Brain microvascular endothelial cell (primary cell): ENCODE data around the gene LYZL6.

Experiments
- DNase-seq: peaks from one replicate; pipeline ENCODE4 v3.0.0-alpha.2; 2020
- H3K27ac ChIP-seq: fragments of 250-450 bp; sonication (Bioruptor Pico); 2 replicates; pipeline ENCODE4 v1.5.1; 2020; ENCODE audit warnings: mild to moderate bottlenecking, moderate library complexity
- H3K27me3 ChIP-seq: fragments of 250-450 bp; sonication (Bioruptor Pico); replicated peaks from 2 replicates; pipeline ENCODE4 v1.5.1; 2020; ENCODE audit warnings: mild to moderate bottlenecking
- H3K36me3 ChIP-seq: fragments of 250-450 bp; sonication (Bioruptor Pico); replicated peaks from 2 replicates; pipeline ENCODE4 v1.5.1; 2020; ENCODE audit warnings: mild to moderate bottlenecking
- H3K4me3 ChIP-seq: 2 replicates; pipeline ENCODE4 v1.5.1; 2011; ENCODE audit warnings: low read depth, mild to moderate bottlenecking, control low read depth, low read length, moderate library complexity
- CTCF ChIP-seq: IDR thresholded peaks from 2 replicates; pipeline ENCODE4 v1.5.1; 2011; ENCODE audit warnings: low read depth, mild to moderate bottlenecking, moderate library complexity, low read length, control low read depth, inconsistent platforms; ENCODE audit errors: missing control alignments
- in situ Hi-C: cut with HindIII; loops from 2 replicates; pipeline ENCODE4 v1.10.0; 2017; ENCODE audit warnings: low sequenced_read_pairs, low pct_ligation_motif_present

Gene LYZL6

GRCh38 chr17:35968520-35969054, 25.1 kb upstream of the LYZL6 start:
- Histone ChIP-seq H3K27me3 (no peaks in the 10 kb centered on the region), H3K27ac (no peak overlapping the region), H3K4me3 (no peak overlapping the region), H3K36me3 (no peaks in the 10 kb centered on the region)
- no peak for TF ChIP-seq CTCF
- DNase-seq = no peak
- in situ Hi-C loops = no loop called here

GRCh38 chr17:35965272-35965671, 21.8 kb upstream of the LYZL6 start:
- TF ChIP-seq CTCF = no peak
- in situ Hi-C loops = no loop called here
- no peaks in the 10 kb centered on the region for H3K36me3 ChIP-seq

GRCh38 chr17:35963663-35964062, 20.1 kb upstream of the LYZL6 start:
- H3K27me3 ChIP-seq = no peaks in the 10 kb centered on the region
- no peak overlapping the region for H3K4me3 ChIP-seq
- in situ Hi-C loops = no loop called here
- DNase-seq = no peak
- no peaks in the 10 kb centered on the region for H3K36me3 ChIP-seq
- no peak for TF ChIP-seq CTCF
- no peak overlapping the region for H3K27ac ChIP-seq

More at GRCh38 chr17:35965272-35965671, 21.8 kb upstream of the LYZL6 start:
- DNase-seq = no peak
- H3K4me3 ChIP-seq = no peak overlapping the region
- H3K27me3 ChIP-seq = no peaks in the 10 kb centered on the region
- no peak overlapping the region for H3K27ac ChIP-seq

- Histone ChIP-seq H3K36me3 (no peaks in the 10 kb centered on the region), H3K27me3 (no peaks in the 10 kb centered on the region), H3K4me3 (no peak overlapping the region), H3K27ac (no peak overlapping the region)
- in situ Hi-C loops = no loop called here
- TF ChIP-seq CTCF = no peak
- no peak for DNase-seq
These were observed 10.2 kb upstream of the LYZL6 start for GRCh38 chr17:35953720-35954119.

- in situ Hi-C loops = no loop called here
- H3K4me3 ChIP-seq = no peak overlapping the region
- no peak overlapping the region for H3K27ac ChIP-seq
- DNase-seq = no peak
- H3K36me3 ChIP-seq = no peaks in the 10 kb centered on the region
- no peaks in the 10 kb centered on the region for H3K27me3 ChIP-seq
- TF ChIP-seq CTCF = no peak
These were observed 5.9 kb upstream of the LYZL6 start for GRCh38 chr17:35949401-35949800.

- no peak overlapping the region for H3K4me3 ChIP-seq
- no peak for TF ChIP-seq CTCF
- no peak for DNase-seq
- H3K27ac ChIP-seq = no peak overlapping the region
- in situ Hi-C loops = no loop called here
- no peaks in the 10 kb centered on the region for H3K36me3 ChIP-seq
- H3K27me3 ChIP-seq = no peaks in the 10 kb centered on the region
These were observed 4.6 kb upstream of the LYZL6 start for GRCh38 chr17:35948092-35948491.
